Activated CD4-positive, alpha-beta T cell treated with anti-CD3 and anti-CD28 coated beads, Interleukin-2, amount 50 U/mL, for 24 hours (primary cell): ENCODE data around the gene CORO1A.
A peak's percentile ranks its signal among the peaks of the same experiment; 100 is the strongest.
"Not testable (repeated sequence)": the region's sequence is repeated elsewhere in the genome, so short reads cannot be mapped to it uniquely, and the experiment has no call there.

ENCODE experiments used
- DNase-seq, 2 donors: peaks; one replicate each; pipeline ENCODE4 v3.0.0-alpha.2; 2020; ENCODE audit warnings: low read depth in 1 of 2, low spot score in 1 of 2

Gene CORO1A

DNA sequence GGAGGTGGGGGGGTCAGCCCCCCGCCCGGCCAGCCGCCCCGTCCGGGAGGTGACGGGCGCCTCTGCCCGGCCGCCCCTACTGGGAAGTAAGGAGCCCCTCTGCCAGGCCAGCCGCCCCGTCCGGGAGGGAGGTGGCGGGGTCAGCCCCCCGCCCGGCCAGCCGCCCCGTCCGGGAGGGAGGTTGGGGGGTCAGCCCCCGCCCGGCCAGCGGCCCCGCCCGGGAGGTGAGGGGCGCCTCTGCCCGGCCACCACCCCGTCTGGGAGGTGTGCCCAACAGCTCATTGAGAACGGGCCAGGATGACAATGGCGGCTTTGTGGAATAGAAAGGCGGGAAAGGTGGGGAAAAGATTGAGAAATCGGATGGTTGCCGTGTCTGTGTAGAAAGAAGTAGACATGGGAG is 13.3 kb upstream of the CORO1A start:
- not testable (repeated sequence) for DNase-seq

DNA sequence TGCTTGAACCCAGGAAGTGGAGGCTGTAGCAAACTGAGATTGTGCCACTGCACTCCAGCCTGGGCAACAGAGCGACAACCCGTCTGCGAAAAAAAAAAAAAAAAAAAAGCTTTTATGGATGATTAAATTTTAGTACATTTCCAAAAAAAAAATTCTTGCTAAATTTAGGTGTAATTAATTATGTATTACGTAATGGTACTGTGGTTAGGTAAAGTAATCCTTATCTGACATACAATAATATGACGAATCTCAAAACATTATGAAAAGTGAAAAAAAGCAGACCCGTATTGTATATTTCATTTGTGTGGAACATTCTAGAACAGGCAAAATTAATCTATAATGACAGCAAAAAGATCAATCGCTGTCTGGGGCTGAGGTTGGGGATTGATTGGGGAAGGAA is 10.3 kb upstream of the CORO1A start:
- no peak for DNase-seq

- DNase-seq = not testable (repeated sequence)
These were observed 6.5 kb upstream of the CORO1A start for GRCh38 chr16:30176876-30177275.

DNA sequence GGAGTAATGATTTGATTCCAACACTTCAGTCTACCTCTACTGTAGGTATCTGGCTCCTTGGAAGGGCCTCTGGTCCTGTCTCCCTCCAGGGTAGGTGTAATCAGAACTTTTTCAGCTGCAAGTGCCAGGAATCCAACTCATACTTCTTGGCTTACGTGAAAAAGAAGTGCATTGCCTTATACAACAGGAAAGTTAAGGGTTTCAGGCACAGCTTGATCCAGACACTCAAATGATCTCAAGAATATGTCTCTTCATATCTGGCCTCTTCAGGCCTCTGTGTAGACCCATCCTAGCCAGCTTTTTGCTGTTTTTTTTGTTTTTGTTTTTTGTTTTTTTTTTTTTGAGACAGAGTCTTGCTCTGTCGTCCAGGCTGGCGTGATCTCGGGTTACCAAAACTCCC is 4.2 kb upstream of the CORO1A start:
- no peak for DNase-seq

- DNase-seq = no peak
These were observed 3.5 kb upstream of the CORO1A start for GRCh38 chr16:30179931-30180330.

- no peak for DNase-seq
These were observed 2.7 kb upstream of the CORO1A start for GRCh38 chr16:30180741-30181140.

GRCh38 chr16:30184096-30184890 is 891 bp downstream of the CORO1A start:
- peak; percentile 38 to 51 for DNase-seq

DNA sequence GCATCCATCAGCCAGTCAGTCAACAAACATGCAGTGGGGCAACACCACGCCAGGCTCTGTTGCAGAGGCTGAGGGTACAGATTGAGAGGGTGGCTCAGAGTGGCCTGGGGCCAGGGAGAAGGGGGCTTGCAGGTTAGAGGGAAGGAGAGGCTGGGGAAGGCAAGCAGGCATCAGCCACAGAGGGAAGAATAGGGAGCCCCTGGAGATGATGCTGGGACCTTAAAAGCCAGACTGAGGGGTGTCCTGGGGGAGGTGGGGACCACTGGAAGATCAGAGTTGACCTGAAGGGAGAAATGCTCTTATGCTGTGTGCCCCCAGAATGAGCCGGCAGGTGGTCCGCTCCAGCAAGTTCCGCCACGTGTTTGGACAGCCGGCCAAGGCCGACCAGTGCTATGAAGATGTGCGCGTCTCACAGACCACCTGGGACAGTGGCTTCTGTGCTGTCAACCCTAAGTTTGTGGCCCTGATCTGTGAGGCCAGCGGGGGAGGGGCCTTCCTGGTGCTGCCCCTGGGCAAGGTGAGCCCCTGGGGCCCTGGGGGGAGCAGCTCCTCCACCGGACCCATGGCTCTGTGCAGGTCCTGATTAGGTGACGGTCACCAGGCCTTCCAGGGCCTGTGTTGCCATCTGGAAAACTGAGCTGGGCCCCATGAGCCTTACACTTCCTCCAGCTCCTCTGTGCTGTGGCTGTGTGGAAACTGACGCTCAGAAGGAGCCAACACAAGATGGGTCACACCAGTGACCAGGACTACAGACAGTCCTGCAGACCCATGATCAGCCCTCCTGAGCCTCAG is 1.7 kb downstream of the CORO1A start:
- DNase-seq = peak; percentile 7 to 13

GRCh38 chr16:30185683-30186421 is 2.5 kb downstream of the CORO1A start:
- DNase-seq = peak; percentile 61 to 75

GRCh38 chr16:30186444-30186781 is 3.0 kb downstream of the CORO1A start:
- DNase-seq = peak in 1 of 2 donors; percentile 4

GRCh38 chr16:30186782-30187555 is 3.6 kb downstream of the CORO1A start:
- DNase-seq = peak; percentile 85

DNA sequence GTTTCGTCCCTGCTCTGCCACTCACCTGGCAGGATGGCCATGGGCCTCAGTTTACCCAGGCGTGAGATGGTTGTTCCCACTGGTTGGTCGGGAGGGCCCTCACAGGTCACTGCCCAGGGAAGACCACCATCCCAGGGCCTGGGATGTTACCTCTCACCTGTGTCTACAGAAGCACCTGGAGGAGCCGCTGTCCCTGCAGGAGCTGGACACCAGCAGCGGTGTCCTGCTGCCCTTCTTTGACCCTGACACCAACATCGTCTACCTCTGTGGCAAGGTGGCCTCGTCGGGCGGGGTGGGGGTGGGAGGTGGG is 4.1 kb downstream of the CORO1A start:
- no peak for DNase-seq

DNA sequence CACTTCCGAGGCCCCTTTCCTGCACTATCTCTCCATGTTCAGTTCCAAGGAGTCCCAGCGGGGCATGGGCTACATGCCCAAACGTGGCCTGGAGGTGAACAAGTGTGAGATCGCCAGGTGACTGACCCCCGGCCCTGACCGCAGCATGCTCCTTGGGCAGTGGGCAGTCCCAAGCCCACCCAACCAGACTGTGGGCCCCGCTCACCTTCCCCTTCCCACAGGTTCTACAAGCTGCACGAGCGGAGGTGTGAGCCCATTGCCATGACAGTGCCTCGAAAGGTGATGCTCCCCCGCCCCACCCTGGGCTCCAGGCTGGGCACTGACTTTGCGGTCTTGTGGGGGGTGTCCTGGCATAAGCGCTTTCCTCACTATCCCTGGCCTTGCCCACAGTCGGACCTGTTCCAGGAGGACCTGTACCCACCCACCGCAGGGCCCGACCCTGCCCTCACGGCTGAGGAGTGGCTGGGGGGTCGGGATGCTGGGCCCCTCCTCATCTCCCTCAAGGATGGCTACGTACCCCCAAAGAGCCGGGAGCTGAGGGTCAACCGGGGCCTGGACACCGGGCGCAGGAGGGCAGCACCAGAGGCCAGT is 4.7 kb downstream of the CORO1A start:
- no peak for DNase-seq

DNA sequence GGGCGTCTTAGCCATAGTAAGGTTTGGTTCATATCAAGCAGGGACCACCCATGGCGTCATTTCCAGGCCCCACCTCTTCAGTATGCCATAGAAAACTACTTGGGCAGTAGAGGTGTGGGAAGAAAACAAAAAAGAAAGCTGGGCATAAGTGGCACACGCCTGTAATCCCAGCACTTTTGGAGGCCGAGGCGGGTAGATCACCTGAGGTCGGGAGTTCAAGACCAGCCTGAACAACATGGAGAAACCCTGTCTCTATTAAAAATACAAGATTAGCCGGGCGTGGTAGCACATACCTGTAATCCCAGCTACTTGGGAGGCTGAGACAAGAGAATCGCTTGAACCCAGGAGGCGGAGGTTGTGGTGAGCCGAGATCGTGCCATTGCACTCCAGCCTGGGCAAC is 7.8 kb downstream of the CORO1A start:
- not testable (repeated sequence) for DNase-seq

GRCh38 chr16:30193098-30193497 is 9.7 kb downstream of the CORO1A start:
- not testable (repeated sequence) for DNase-seq

DNA sequence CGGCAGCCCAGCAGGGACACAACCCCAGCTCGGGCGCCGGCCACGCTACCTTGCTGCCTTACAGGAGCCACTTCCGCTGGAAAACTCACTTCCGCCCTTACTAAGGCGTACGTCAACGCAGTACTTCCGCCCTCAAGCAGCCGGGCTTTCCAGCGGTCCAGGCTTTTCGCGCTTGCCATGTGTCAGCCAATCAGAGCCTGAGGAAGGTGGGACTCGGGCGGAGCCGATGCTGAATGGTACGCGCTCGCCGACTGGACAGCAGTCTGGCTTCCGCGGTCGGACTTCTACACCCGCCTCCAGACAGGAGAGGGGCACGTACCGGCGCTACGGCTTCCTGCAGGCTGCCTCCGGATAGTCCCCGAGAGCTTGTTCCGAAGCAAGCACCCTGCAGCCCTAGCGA is 10.2 kb downstream of the CORO1A start, which contains the start of the genes BOLA2B and SLX1A:
Gene BOLA2B (minus strand): TSS at position 52 of the 400 bp plus-strand sequence. CDS start 71 bp downstream, outside the sequence.
Gene SLX1A (plus strand): TSS at position 261 of the 400 bp plus-strand sequence. CDS start 210 bp downstream, outside the sequence.
- DNase-seq = not testable (repeated sequence)

GRCh38 chr16:30194172-30194925 is 10.9 kb downstream of the CORO1A start:
- not testable (repeated sequence) for DNase-seq

DNA sequence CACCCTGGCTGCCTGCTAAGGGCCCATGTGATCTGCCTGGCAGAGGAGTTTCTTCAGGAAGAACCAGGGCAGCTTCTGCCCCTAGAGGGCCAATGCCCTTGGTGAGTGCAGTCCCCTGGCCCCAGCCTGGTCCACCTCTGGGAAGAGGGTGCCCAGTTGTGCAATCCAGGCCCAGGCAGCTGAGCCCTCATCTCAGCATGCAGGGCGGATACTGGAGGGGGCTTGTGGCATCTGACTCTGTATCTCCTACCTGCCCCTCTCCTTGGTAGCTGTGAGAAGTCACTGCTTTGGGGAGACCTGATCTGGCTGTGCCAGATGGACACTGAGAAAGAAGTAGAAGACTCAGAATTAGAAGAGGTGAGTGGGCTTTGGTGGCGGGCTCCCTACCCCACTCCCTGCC is 13.6 kb downstream of the CORO1A start:
- DNase-seq = not testable (repeated sequence)

- not testable (repeated sequence) for DNase-seq
These were observed 15.6 kb downstream of the CORO1A start, which contains the start of gene SULT1A3 for GRCh38 chr16:30199049-30199448. Gene SULT1A3 (plus strand): TSS chr16:30199255. CDS start chr16:30200729, 1,474 bp downstream.
